GM21423 (cell line): Measurements from ENCODE around the gene AAGAB.
"Not testable (repeated sequence)": the region's sequence is repeated elsewhere in the genome, so short reads cannot be mapped to it uniquely, and the experiment has no call there.

Source experiments
- ATAC-seq: cut with Tn5 transposase; IDR thresholded peaks from one replicate; pipeline ENCODE4 v1.9.1; 2021; ENCODE audit warnings: mild to moderate bottlenecking, moderate library complexity; ENCODE audit not compliant: unreplicated experiment

Gene AAGAB

DNA sequence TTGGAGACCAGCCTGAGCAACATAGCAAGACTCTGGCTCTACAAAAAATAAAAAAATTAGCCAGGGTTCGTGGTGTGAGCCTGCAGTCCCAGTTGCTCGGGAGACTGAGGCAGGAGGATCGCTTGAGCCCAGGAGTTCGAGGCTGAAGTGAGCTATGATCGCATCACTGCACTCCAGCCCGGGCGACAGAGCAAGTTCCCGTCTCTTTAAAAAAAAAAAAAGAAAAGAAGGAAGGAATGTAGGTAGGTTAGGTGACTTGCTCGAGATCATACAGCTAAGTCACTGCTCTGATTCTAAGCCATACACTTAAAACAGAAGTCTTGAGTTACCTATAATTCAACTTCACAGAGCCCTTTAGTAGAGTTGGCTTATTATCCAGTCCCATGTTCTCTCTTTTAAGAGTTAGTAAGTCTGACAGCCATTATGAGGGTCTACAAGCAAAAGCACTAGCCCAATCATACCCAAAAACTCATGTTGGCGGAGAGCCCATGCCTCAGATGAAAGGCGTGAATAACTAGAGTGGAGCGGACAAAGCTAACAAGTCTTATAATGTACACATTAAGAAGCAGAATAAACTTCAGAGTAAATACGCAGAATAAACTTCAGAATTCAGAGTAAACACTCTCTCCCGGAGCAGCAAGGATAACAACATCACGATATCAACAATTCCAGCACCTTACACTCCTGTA, 768 bp downstream of the AAGAB start:
- no peak for ATAC-seq

DNA sequence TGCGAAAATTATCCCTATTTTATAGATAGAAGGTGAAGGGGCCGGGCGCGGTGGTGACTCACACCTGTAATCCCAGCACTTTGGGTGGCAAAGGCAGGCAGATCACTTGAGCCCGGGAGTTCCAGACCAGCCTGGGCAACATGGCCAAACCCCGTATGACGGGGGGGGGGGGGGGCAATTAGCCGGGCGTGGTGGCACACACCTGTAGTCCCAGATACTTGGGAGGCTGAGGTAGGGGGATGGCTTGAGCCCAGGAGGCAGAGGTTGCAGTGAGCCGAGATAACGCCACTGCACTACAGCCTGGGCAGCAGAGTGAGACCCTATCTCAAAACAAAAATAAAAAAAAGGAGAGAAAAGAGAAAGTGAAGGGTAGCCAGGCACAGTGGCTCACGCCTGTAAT, 1.4 kb downstream of the AAGAB start:
- ATAC-seq: no peak

DNA sequence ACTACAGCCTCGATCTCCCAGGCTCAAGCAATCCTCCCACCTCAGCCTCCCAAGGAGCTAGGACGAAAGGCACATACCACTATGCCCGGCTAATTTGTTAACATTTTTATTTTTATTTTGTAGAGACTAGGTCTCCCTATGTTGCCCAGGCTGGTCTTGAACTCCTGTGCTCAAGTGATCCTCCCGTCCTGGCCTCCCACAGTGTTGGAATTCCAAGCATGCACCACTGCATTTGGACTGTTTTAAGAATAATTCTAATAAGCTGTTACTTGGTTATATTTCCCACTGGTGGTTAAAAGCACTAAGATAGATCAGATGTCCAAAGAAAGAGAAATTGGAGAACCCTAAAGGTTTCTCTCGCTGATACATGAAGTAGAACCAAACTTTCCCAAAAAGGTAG, 3.1 kb downstream of the AAGAB start:
- ATAC-seq: no peak

DNA sequence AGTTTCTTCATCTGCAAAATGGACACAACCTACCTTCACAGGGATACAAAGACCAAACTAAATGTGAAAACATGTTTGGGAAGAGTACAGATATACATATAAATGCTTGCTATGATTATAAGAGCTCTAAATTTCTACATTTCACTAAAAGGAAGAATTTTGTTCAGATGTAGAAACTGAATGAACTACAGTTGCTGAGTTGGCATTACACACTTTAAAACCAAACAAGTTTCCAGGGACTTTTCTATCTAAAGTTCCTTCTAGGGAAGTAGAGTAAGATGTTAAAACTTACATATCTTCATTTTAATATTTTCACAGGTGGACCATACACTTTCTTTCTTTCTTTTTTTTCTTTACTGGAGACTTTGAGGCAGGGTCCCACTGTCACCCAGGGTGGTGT, 4.6 kb downstream of the AAGAB start:
- ATAC-seq: no peak

DNA sequence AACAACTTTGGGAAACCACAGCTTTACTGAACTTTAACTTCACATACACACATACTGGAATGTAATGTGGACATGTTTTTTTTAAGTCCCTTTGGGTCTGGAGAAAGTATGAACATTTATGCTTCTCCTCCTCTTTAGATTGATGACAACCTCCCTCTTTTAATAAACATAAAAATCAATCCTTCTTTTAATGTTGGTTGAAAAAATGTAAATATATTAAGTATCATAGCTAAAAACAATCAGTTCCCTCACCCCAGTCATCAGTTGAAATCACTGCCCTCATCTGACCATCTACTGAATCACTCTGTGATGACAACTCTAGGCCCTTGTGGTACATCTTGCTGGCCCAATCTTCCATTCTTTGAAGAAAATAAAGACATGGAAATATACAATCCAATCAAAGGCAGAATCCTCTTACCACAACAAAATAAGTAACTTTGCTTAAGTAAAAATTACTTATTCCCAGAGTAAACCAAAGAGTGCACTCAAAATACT, 6.4 kb downstream of the AAGAB start:
- ATAC-seq: no peak

DNA sequence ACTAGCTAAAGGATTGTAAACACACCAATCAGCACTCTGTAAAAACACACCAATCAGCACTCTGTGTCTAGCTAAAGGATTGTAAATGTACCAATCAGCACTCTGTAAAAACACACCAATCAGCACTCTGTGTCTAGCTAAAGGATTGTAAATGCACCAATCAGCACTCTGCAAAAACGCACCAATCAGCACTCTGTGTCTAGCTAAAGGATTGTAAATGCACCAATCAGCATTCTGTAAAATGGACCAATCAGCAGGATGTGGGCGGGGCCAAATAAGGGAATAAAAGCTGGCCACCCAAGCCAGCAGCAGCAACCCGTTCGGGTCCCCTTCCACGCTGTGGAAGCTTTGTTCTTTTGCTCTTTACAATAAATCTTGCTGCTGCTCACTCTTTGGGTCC, 7.9 kb downstream of the AAGAB start:
- not testable (repeated sequence) for ATAC-seq

DNA sequence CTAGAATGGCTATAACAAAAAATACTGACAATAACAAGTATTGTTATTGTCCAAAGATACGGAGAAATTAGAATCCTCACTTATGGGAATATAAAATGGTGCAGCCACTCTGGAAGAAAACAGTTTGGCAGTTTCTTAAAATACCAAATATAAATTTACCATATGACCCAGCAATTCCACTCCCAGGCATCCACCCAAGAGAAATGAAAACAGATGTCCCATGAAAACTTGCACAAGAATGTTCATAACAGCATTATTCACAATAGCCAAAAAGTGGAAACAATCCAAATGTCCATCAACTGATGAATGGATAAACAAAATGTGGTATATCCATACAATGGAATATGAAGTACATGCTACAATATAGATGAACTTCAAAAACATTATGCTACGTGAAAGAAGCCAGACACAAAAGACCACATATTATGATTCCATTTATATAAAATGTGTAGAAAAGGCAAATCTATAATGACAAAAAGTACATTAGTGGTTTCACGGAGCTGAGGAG, 9.4 kb downstream of the AAGAB start:
- ATAC-seq: no peak

DNA sequence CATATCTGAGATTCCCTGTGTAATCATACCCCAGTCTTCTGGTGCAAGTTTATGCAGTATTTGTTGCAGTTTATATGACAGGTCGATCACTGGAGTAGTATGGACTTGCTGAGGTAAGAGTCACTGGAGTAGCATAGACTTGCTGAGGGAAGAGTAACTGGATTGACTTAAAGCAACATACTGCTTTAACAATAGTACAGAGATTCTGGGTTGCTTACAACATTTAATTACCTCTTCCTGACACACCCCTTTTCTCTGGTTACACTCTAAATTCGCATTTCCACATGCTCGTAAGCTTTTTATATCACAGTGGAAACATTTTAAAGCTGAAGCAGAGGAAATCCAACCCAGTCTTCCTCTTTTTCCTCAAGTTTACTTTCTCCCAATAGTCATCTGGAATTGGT, 11.8 kb downstream of the AAGAB start:
- no peak for ATAC-seq

DNA sequence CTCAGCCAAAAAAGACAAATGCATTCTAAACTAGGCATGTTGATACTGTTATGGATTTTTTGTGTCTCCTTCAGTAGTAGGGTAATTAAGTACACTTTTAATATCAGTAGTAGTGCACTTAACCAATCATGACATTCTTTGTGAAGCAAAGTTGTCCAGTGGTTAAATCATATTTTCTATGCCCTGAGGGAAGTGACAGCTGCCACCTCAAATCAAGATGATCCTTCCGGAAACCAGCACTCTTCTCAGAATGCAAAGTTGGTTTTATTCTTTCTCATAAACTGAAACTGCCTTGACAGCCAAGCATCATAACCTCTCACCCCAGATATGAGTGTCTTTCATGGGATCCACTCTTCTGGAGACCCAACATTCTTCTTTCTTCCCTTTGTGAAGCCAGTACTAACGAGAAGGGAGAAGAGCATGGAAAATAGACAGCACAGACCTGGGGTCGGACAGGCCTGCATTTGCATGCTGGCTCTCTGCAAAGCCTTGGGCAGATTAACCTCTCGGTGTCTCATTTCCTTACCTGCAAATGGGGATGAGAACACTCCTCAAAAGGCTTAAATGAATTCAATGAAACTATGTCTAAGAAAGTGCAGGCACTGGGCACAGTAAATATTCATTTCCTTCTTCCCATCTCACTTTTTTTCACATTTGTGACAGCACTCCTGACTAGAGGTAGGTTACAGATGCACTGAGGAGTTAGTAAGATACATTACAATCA, 13.2 kb downstream of the AAGAB start:
- ATAC-seq: peak; percentile 77

DNA sequence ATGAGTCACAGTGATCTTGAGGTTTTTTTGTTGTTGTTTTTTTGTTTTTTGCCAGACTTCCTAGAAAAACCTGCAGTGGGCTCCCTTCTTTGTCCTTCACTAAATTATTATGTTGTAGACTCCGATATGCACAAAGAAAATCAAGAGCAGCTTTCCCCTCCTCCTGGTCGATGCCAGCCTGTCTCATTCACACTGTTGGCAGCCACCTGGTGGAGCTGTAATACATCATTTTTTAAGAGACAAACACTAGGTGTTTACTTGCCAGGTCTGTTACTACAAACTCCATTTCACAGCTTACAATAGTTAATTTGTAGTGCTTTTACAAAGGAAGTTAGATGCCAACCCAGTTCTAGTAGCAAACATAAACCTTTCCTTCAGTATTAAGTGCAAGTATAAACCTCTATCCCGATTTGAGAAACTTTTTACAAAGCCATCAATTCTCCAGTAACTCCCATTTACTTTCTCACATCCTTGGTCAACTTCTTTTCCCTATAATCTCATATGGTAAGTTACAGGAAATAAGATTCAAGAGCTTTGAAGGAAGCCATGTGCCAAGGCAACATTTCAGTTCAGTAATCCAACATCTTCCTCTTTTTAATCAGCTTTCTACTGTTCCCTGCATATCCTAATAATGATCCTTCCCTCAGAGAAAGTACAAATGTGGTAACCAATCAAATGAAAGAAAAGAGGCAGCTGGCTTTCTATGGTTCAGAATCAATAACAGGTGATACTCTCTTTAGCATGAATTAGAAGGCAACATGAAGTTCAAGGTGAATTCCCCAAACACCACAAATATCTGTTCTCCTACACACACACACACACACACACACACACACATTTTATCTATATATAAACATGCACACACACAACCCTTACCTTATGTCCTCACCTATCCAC, 14.0 kb downstream of the AAGAB start:
- no peak for ATAC-seq

DNA sequence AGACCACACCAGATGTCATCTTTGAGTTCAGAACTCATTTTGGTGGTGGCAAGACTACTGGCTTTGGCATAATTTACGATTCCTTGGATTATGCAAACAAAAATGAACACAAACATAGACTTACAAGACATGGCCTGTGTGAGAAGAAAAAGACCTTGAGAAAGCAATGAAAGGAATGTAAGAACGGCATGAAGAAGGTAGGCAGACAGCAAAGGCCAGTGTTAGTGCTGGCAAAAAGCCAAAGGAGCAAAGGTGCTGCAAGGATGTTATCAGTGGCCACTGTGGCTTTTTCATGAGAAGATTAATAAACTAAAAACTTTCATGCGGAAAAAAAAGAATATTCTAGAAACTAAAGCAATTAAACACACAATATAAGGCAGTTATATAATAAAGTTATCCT, 21.9 kb downstream of the AAGAB start:
- ATAC-seq: no peak

DNA sequence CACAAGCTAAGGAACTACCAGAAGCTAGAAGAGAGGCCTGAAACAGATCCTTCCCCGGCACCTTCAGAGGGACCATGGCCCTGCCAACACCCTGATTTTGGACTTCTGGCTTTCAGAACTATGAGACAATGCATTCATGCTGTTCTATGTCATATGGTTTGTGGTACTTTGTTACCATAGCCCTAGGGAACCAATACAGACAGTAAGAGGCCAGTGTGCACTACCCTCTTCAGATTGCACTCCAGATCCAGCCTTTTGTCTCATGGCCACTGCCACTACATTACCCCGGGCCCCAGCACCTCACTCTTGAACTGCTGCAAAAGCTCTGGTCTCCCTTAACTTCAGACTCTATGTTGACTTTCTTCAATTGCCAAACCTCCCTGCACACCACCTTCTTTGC, 24.0 kb downstream of the AAGAB start:
- no peak for ATAC-seq

DNA sequence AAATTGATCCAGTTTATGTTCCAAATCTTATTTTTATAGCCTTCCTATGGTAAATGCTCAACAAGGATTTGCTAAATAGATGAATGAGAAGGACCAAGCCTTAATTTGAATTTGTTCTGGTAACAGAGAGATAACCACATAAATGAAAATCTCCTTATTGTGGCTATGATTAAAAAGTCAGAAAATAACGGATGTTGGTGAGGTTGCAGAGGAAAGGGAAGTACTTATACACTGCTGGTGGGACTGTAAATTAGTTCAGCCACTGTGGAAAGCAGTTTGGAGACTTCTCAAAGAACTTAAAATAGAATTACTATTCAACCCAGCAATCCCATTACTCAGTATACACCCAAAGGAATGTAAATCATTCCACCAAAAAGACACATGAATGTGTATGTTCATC, 26.2 kb downstream of the AAGAB start:
- ATAC-seq: no peak

DNA sequence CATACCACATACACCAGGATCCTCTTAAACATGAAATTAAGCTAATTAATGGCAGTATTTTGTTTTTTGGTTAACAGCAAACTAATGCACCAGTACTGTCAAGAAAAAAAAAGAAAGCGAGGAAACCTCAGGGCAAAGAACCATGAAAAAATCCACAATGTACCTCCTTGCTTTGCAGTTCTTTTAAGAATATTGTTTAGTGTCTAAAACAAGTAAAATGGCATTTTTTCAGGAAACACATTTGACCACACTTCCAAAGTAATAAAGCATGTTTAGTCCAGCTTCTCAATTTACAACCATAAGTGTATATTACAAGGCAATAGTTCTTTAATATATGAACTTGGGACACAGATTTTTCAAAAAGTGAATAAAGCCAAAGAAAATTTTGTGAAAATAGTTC, 26.6 kb downstream of the AAGAB start:
- no peak for ATAC-seq

DNA sequence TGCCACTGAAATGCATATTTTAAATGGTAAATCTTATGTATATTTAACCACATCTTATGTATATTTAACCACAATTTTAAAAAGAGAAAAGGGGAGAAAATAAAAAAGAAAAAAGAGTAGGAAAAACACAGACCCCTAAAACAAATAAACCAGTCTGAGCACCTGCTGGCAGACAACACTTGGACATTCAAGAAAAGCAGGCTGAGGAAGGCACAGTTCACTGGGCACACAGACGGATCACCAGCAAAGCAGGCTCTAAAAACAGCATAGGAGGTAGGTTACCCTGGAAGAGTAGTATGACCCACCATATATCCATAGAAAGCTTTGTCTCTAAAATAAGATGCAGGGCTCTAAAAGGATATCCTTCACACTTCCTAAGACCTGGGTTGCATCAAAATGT, 27.0 kb downstream of the AAGAB start:
- ATAC-seq: no peak

DNA sequence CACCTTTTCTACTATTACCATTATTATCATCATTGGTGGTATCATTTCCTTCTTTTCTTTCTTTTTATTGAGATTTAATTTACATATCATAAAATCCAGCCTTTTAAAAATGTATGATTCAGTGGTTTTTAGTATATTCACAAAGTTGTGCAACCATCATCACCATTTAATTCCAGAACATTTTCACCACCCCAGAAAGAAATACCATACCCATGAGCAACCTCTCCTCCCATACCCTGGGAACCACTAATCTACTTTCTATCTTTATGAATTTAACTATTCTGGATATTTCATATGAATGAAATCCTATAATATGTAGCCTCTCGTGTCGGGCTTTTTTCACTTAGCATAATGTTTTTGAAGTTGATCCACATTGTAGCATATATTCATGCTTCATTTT, 29.1 kb downstream of the AAGAB start:
- ATAC-seq: no peak

DNA sequence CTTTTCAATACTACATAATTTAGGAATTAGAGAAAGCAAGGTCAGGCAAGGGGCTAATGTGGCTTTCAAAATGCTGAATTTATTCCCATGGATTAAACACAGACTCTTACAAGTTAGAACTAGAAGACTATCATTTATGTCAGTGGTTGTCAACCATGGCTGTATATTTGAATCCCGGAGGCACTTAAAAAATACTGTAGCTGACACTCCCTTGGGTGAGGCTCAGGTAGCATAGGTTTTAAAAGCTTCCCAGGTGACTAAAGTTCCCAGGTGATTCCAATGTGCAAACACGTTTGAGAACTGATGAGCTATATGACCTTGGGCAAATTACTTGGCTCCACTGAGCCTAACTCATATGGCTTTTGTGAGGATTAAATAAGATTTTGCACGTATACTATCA, 29.6 kb downstream of the AAGAB start:
- ATAC-seq: no peak

DNA sequence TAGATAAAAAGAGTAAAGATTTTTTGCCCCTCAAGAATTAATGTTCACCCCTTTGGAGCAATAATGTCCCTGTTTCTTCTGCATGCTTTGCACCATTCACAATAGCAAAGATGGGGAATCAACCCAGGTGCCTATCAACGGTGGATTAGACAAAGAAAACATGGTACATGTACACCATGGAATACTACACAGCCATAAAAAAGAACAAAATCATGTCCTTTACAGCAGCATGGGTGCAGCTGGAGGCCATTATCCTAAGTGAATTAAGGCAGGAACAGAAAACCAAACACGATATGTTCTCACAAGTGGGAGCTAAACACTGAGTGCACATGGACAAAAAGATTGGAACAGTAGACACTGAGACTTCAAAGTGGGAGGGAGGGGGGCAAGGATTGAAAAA, 35.2 kb downstream of the AAGAB start:
- ATAC-seq: no peak

DNA sequence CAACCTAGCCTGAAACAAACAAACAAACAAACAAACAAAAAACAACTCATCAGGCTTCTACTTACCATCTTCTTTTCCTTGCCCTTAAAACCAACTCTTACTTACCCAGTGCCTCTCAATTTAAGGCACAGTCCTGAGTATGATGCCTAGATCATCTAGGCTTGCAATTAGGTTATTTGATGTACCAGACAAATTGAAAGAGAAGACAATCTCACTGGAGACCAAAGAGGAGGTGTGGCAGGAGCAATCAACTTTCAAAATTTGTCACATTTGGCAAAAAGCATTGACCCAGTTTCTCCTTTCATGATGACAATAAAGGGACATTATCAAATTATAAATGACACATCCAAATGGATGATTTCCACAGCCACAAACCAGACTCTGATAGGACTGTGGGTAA, 36.0 kb downstream of the AAGAB start:
- ATAC-seq: no peak

DNA sequence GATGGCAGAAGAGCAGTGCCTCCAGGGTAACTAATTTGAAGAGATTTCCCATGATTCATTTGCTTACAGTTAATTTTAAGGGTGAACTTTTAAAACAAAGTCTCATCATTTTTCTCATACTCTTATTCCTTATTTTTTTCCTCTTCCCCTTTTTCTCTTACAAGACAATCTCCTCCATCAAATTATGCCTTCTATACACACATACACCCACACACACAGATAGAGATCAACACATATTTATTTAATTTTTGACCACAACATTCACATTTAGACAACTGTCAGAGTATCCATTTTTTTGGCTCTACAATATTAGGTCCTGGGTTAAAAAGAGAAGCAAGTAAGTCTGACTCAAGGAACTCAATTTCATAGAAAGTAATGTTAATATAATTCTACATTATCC, 37.6 kb downstream of the AAGAB start:
- ATAC-seq: no peak

DNA sequence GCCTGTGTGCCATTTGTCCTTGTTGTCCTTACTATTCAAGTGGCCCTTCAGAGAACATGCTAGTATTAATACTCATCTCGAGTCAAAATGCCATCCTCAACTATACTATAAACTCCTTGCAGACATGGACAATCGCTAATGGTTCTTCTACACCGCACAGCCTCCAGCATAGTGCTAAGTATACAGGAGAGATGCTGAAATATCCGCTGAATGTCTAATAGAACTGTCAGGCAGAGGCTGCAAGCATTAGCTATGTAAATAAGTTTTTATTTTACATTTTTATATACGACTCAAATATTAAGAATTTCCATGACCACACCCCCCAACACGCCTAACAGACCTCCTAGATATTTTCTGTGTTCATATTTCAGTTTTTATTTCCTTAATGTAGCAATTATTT, 39.4 kb downstream of the AAGAB start:
- no peak for ATAC-seq
